H54 (cell line): ENCODE data around the gene LAP3.
"Not testable (repeated sequence)": the region's sequence is repeated elsewhere in the genome, so short reads cannot be mapped to it uniquely, and the experiment has no call there.

Source experiments
- DNase-seq: peaks from one replicate; pipeline ENCODE4 v3.0.0; 2011; ENCODE audit warnings: low spot score, mixed read lengths; ENCODE audit not compliant: insufficient read length
- FAIRE-seq: peaks from 3 replicates; lab custom pipeline; 2011; peaks lifted over from hg19 to GRCh38; lab: Jason Lieb, UNC
- POLR2A ChIP-seq: IDR thresholded peaks from 2 replicates; pipeline ENCODE4 v1.6.1; 2011; ENCODE audit warnings: low read depth, mild to moderate bottlenecking, low read length

LAP3 gene

DNA sequence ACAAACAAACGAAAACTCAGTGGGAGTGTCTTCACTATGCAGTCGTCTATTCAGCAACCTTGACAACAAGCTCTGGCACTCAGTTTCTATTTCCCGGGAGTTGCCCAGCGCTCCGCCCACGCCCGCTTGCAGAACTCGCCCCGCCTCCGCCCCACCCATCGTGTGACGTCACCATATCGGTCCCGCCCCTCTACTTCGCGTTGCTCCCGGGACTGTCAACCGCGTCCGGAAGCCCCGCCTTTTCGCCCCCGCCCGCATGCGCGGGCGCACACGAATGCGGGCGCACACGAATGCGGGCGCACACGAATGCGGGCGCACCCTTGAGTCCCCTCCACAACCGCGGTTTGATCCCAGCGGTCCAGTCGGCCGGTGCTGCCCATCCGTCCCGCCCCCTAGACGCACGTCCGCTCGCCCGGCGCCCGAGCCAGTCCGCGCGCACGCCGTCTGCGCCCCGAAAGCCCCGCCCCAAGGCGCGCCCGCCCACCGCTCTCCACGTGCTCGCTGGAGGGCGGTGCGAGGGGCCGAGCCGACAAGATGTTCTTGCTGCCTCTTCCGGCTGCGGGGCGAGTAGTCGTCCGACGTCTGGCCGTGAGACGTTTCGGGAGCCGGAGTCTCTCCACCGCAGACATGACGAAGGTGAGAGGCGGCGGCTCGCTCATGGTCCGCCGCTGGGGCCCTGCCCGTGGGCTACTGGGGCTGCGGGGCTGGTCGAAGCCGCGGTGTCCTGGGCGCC lies at the start of gene LAP3:
Gene LAP3, plus strand, starts transcription at position 267 of the 733 bp plus-strand sequence. Its CDS starts 268 bp downstream, at position 535.
- FAIRE-seq (no peak), DNase-seq (peak; percentile 68)
- peak; percentile 93 for TF ChIP-seq POLR2A

DNA sequence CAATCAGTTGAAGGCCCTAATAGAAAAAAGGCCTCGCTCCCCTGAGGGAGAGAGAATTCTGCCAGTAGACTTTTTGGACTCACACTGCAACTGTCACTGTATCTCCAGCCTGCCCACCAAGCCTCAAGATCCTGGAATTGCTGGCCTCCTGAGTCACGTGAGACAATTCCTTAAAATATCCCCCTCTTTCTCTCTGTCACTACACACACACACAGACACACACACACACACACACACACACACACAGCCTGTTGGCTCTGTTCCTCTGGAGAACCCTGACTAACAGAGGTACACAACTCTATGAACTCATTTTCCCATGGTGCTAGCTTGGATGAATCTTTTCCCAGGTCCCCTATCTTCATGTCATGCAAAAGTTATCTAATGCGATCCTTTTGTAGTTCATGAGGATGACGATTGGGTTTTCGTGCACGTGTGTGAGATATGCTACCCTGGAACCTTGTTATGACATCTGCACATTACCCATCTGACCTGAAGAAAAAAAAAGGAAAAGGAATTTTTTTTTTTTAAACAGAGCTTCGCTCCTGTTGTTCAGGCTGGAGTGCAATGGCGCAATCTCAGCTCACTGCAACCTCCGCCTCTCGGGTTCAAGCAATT lies 48.3 kb upstream of the LAP3 start:
- no peak for DNase-seq
- no peak for FAIRE-seq
- TF ChIP-seq POLR2A, result no peak

DNA sequence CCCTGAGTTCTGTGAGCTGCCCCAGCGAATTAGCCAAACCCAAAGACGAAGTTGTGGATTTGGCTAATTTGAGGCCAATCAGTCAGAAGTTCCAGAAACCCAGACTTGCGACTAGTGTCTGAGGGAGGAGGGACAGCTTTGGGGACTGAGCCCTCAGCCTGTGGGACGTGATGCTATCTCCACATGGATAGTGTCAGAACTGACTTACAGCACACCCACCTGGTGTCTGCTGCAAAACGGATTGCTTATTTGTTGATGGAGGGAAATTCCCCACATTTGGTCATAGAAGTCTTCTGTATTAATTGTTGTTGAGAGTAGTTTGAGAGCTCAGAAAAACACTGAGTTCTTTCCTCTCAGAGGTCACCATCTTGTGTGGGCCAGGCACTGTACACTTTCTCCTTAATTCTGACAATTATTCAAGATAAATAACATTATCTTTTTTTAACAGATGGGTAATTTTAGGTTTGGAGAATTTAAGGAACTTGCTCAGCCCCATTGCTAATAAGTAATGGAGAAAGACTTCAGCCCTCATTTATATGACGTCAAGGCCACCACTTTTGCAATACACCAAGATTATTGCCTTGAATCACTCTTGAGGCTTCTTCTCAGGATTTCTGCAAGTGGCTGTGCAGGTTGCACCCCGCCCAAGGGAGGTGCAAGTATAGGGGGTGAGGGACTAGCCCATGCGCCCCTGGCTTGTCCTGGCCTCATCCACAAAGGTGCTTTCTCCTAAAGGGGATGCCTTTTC lies 45.3 kb upstream of the LAP3 start:
- DNase-seq (no peak), FAIRE-seq (no peak)
- TF ChIP-seq POLR2A, result no peak

DNA sequence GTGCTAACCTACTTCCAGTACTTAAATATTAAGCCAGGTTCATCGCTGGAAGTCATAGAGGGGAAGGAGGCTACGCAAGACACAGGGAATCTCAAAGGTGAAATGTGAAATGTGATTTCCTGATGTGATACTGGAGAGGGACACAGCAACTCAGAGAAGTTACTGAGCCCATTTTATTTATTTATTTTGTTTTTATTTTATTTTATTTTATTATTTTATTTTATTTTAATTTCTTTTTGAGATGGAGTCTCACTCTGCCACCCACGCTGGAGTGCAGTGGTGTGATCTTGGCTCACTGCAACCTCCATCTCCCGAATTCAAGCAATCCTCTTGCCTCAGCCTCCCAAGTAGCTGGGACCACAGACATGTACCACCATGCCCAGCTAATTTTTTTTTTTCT lies 42.3 kb upstream of the LAP3 start:
- FAIRE-seq (no peak), DNase-seq (no peak)
- TF ChIP-seq POLR2A, result no peak

DNA sequence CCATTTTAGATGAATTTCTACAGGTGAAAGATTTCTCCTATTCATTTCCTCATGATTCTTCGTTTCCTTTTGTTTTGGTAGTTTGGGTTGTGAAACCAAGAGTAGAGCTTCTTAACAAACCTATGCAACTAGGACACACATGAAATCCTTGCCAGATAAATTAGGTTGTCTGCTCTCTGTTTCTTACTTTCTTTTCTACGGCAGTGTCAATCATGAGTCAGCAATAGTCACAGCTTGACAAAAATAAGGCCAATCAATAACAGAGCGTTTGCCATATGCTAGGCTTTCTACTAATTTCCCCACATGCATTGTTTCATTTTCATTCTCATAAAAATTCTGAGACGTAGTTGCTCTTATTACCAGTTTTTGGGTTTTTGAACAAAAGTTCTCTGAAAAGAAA lies 41.8 kb upstream of the LAP3 start:
- FAIRE-seq, result no peak
- TF ChIP-seq POLR2A, result no peak
- DNase-seq, result no peak

DNA sequence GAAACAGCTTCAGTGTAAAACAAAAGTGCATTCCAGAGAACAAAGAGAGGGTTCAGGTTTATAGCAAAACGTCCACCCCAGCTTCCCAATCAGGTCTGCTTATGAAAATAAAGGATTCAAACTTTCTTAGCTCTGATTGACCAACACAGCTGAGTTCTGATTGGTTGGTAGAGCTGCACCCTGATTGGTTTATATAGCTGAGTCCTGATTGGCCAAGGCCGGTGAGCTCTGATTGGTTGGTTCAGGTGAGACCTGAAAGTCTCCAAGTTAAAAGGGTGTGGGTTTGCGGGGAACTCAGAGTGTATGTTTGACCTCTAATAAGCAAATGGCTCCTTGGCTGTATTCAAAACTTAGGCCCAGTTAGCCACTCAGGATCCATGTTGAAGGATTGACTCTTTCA lies 41.1 kb upstream of the LAP3 start:
- TF ChIP-seq POLR2A, result no peak

DNA sequence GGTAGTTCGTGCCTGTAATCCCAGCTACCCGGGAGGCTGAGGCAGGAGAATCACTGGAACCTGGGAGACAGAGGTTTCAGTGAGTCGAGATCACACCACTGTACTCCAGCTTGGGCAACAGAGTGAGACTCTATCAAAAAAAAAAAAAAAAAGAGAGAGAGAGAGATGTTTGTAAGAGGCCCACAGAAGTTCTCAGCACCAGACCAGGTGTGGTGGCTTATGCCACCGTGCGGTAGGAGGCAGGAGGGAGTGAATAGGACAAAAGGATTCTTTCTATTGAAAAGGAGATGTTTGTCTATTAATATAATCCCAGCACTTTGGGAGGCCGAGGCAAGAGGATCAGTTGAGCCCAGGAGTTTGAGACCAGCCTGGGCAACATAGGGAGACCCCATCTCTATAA lies 39.9 kb upstream of the LAP3 start:
- FAIRE-seq, DNase-seq: not testable (repeated sequence)

More for the DNA sequence above, 41.1 kb upstream of the LAP3 start:
- FAIRE-seq, result no peak
- no peak for DNase-seq

DNA sequence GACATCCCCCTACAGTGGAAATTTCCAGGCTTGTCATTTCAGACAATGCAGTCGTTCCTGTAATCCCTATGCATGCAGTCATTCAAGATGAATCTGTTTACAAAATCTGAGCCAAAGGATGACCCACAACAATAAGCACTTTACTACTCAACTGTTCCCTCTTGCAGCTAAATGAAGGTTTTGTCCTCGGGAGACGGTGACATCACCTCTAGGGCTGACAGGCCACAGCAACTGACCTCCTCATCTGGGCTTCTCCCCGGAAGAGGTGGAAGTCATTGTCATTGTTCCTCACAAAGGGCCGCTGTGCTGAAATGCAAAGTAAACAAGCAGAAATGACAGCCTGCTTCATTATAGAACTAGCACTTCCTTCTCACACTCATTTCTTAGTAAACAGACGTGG lies 32.8 kb upstream of the LAP3 start:
- no peak for TF ChIP-seq POLR2A
- no peak for FAIRE-seq

DNA sequence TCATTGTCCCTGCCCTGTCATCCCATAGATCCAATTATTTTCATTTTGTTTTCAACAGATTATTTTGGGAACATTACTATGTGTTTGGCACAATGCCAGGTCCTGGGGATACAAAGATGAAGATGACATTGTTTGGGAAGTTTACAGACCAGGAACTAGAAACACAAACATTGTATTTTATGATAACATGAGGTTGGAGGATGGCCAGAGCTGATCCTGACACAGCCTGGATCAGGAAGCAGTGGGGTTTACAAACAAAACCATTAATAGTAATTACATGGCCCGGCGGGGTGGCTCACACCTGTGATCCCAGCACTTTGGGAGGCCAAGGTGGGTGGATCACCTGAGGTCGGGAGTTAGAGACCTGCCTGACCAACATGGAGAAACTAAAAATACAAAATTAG lies 32.2 kb upstream of the LAP3 start:
- FAIRE-seq, result no peak
- DNase-seq, result no peak

More for the DNA sequence above, 32.8 kb upstream of the LAP3 start:
- no peak for DNase-seq

DNA sequence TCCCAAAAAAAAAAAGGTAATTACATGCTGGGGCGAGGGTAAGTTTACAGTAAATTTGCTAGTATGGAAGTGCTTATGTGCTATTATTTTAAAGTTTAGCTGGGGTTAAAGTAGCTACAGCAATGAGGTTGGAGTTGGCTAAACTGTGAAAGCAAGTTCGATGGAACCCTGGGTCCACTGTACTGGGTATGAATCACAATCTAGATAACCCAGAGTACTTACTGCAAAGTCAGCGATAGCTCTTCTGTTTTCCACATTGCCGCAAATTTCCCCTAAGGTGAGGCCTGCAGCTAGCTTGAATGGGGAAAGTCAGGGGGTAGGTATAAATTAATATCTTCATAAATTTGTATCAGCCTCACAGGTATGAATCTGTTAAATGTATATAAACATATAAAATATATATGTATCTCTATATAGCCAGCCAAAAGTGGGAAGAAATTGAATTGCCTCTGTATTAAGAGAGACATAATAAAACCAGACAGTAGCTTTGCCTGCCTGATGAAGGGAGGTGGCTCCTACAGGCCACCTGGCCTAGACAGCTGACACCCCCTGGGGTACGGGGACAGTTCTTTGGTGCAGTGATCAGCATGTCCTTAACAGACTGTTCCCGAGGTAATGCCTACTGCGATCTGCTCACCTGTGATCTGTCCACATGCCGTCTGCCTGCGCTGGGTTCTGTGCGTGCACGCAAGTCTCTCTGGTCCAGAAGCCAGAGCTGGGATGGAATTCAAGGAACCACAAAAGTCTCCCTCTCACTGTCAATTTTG lies 31.4 kb upstream of the LAP3 start:
- TF ChIP-seq POLR2A, result no peak
- FAIRE-seq (no peak), DNase-seq (no peak)

More for the DNA sequence above, 32.2 kb upstream of the LAP3 start:
- no peak for TF ChIP-seq POLR2A

DNA sequence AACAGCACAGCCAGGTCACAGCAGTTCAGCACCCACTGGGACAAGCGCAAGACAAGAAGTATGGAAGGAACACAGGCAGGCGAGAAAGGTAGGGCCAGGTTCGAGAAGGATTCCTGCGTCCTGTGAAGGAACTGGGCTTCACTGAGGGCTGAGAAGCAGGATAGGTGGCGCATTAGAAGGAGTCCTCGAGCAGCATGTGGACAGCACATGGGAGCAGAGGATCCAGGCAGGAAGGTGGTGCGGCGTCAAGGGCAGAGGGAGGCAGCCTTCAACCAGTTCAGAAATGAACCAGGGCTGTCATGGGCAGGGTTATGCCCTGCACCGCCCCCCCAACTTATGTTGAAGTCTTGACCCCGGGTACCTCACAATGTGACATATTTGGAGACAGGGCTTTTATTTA lies 30.8 kb upstream of the LAP3 start:
- FAIRE-seq, result no peak

DNA sequence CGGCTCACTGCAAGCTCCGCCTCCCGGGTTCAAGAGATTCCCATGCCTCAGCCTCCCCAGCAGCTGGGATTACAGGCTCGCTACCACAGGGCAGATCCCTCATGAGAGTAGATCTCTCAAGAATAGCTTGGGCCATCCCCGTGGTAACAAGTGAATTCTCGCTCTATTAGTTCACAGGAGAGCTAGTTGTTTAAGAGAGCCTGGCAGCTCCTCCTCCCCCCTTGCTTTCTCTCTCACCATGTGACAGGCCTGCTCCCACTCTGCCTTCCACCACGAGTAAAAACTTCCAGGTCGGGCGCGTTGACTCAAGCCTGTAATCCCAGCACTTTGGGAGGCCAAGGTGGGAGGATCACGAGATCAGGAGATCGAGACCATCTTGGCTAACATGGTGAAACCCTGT lies 30.3 kb upstream of the LAP3 start:
- no peak for TF ChIP-seq POLR2A
- FAIRE-seq (no peak), DNase-seq (no peak)

More for the DNA sequence above, 30.8 kb upstream of the LAP3 start:
- TF ChIP-seq POLR2A, result no peak
- DNase-seq, result no peak

DNA sequence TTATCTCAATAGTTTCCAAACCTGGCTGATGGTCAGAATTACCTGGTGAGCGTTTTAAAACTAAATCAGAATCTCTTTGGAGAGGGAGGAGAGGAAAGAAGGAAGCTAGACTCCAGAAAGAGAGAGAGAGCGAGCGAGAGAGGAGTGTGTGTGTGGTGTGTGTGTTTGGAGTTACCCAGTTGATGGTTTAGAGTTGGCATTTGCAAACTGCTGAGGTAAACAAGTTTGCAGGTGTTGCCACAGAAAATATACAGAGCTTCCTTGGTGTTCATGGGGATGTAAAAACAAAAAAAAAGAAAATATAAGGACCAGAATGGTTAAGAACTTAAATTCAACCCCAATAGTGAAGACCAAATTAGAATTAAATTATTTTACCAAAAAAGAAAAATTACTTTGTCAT lies 26.4 kb upstream of the LAP3 start:
- TF ChIP-seq POLR2A, result no peak
- FAIRE-seq (no peak), DNase-seq (no peak)
